DMS79 treated with DMSO at 0.1 percent for 48 hours (cell line): Measurements from ENCODE around the gene HERC4.
"Not testable (repeated sequence)": the region's sequence is repeated elsewhere in the genome, so short reads cannot be mapped to it uniquely, and the experiment has no call there.

Experiments
- DNase-seq: peaks from one replicate; lab custom pipeline; 2025; lab: John Stamatoyannopoulos, UW

Gene HERC4

DNA sequence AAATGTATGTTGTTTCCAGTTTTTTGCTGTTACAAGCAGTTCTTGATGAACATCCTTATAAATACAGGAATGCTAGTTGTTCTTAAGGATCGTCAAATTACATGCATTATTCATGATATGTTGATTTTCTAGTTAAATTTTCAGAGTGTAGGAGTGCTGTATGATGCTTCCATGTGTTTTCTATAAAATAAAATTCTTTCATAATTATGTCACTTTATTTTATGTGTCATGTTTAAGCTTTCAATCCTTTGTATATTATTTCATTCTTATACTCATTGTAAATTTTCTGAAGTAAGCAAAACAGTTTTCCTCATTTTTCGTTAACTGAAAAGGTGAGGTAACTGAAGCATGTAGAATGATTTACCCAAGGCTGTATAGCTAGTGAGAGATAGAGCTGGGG is 17.4 kb upstream of the HERC4 start:
- no peak for DNase-seq

DNA sequence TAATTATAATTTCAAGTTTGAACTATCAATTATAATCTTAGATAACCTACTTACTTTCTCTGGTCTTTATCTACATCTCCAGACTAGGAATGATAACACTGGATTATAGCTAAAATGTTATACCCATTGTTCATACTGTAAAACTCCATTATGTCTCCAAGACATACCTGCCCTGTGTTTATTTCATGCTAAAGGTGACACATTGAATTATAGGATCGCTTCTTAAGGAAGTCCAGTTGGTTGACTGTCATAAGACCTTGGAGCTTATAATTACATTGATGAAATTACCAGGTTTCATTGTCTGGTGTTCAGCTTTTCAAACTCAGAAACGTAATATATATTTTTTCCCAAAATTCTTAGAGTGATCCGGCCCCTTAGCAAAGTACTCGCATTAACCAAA is 15.5 kb upstream of the HERC4 start:
- no peak for DNase-seq

DNA sequence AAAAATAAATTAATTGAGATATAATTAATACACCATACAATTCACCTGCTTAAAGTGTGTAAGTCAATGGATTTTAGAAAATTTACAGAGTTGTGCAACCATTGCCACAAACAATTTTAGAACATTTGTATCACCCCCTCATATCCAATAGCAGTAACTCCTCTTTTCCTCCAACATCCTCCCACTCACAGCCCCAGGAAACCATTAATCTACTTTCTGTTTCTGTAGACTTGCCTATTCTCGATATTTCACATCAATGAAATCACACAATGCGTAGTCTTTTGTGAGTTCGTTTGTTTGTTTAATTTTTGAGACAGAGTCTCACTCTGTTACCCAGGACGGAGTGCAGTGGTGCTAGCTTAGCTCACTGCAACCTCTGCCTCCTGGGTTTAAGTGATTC is 13.7 kb upstream of the HERC4 start:
- DNase-seq, result no peak

DNA sequence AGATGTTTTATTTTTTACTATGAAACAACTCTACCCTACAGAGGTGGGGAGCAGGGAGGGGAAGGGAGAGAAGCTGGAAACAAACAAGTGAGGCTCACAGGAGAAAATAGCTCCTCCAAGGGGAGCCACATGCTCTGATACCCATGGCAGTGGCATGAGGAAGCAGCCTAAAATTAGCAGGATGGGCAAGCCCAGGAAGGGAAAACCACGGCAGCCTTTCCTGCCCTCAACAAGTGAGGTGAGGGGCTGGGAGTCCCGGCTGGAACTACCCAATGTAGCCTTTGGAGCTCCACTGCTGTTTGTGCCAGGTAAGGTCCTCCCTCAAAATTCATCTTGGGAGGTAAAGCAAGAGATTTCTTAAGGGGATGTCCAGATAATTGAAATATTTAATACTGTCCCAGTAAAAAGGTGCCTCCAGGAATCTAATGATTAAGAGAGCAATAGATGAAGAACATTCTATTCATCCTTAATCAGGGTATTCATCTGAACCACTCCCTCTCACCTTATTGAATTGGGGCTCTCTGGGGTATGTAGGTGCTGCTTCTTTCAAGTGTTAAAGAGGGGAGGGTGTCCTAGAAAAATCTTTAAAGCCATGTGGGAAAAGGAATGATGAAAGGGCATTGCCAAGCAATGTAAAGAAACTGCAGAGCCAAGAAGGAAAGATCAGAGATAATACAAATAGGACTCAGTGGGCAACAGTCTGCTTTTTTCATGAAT is 12.8 kb upstream of the HERC4 start:
- DNase-seq, result no peak

DNA sequence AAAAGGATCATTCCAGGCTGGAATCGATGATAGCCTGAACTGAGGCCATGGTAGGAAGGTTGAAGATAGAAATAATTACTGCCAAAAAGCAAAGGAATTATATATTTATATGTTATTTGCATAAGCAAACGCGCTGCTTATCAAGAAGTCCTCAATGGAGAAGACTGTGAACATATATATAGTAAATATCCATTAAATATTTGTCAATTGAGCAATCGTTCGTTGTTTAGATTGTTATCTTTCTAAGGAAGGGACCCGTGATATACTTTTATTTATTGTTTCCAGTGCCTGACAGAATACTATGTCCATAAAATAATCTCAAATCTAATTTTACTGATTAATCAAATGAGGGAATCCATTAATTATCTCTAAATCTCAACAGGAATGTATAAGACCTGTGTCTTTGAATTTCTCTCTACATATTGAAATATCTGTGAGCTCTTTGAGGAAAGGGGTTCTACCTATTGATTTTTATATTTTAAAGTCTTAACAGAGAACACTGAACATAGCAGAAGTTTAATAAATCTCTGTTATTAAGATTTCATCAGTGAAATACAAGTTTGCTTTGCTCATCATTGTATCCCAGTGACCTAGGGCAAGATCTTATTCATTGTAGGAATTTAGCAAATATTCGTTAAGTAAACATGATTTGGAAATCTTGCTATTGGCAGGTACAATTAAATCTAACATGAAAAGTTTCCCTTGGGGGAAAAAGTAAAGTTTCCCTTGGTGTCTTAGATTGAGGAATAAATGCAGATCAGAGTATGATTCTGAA is 12.0 kb upstream of the HERC4 start:
- DNase-seq, result no peak

DNA sequence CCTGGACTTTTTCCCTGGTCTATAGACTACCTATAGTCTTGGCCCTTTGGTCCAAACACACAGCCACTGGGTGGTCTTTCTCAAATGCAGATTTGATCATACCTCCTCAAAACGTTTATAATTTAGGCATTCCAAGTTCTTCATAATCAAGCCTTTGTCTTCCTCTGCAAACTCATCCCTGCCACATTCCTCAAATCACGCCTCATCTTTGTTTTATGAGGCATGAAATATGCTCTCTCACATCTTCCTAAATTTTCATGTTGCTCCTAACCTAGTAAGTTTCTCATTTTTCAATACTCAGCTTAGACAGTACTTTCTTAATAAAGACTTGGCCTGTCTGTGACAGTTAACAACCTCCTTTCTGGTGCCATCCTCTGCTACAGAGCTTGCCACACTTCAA is 10.9 kb upstream of the HERC4 start:
- no peak for DNase-seq

DNA sequence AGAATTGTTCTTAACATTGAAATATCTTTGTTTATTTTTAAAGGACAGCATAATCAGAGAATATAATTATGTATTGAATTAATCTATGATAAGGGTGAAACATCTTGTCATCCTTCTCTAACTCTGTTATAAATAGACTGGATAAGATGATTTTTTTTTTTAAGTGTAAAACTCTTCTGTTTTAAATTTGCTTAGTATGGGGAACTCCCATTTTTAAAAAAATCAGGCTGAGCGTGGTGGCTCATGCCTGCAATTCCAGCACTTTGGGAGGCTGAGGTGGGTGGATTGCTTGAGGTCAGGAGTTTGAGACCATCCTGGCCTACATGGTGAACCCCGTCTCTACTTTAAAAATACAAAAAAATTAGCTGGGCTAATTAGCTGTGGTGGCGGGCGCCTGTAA is 9.4 kb upstream of the HERC4 start:
- DNase-seq, result no peak

DNA sequence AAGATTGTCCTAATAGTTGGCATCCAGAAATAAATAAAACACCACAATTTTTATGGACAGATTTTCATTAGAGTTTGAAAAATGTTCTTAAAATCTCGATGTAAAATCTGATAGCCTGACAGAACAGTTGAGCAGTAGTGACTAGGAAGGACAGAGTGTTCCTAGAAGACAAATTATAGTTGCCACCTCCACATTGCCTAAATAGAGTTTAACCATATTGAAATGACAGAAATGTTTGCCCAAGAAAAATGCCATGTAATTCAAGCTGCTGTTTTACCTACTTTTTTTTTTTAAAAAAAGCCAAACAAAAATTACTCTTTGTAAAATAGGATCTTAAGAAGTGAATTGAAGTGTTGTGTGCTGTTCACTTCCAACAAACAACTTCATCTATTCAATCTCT is 8.9 kb upstream of the HERC4 start:
- DNase-seq, result no peak

DNA sequence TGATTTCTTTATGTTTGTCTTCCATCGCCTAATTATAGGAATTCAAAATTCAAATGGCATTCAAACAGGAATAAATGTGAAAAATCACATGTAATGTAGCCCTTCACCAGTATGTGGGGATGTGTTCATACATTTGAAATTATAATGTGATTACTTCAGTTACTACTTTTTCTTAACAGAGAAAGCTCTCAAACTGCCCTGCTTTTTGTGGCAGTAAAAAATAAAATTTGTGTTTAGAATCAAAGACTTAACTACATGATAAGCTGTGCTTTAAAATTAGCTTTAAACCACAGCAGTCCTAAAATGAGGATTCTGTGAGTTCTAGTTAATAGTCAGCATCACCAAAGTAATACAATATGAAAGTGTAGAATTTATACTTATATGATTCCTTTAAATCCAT is 7.8 kb upstream of the HERC4 start:
- no peak for DNase-seq

DNA sequence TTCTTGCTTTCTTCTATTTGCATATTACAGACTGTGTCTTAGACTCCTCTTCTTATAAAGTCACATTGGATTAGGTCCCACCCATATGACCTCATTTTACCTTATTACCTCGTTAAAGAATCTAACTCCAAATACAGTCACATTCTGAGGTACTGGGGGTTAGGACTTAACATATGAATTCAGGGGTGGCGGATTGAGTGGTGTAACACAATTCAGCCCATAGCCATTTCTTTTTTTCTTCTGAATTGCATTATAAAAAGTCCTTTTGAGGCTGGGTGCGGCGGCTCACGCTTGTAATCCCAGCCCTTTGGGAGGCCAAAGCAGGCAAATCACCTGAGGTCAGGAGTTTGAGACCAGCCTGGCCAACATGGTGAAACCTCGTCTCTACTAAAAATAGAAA is 6.8 kb upstream of the HERC4 start:
- no peak for DNase-seq

DNA sequence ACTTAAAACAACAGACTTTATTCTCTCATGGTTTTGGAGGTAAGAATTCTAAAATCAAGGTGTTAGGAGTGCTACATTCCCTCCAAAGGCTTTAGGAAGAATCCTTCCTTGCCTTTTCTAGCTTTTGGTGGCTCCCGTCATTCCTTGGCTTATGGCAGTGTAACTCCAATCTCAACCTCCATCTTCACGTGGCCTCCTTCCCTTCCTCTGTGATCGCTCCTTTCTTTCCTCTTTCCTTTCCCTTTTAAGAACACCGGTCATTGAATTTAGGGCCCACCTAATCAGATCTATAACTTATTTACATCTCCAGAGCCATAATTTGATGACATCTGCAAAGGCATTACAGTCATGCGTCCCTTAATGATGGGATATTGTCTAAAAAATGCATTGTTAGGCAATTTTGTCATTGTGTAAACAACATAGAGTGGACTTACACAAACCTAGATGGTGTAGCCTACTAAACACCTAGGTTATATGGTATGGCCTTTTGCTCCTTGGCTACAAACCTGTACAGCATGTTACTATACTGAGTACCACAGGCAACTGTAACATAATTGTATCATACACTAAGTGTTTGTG is 5.9 kb upstream of the HERC4 start:
- DNase-seq, result no peak

DNA sequence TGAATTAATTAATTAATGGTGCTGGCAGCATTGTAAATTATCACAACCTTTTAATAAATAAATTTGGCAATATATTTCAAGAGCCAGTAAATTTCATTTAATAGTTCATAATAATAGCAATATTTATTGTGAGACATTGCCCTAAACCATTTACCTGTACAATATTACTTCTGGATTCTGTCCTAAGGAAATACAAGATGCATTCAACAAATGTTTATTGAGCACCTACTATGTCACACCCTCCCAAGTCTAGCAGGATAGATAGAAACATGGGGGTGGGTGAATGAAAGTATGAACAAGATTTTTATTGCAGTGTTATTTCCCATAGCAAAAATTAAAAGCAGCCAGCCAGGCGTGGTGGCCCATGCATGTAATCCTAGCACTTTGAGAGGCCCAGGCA is 4.4 kb upstream of the HERC4 start:
- no peak for DNase-seq

DNA sequence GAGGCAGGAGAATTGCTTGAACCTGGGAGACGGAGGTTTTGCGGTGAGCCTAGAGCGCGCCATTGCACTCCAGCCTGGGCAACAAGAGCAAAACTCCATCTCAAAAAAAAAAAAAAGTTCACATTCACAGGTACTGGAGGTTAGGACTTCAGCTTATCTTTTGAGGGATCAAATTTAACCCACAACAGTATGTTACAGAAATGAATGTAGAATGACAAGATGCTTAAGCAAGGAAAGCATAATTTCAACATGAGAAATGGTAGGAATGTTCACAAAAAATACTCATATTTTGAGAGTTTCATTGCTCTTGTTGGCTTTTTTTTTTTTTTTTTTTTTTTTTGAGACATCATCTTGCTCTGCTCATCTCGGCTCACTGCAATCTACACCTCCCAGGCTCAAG is 1.9 kb upstream of the HERC4 start:
- DNase-seq, result no peak

DNA sequence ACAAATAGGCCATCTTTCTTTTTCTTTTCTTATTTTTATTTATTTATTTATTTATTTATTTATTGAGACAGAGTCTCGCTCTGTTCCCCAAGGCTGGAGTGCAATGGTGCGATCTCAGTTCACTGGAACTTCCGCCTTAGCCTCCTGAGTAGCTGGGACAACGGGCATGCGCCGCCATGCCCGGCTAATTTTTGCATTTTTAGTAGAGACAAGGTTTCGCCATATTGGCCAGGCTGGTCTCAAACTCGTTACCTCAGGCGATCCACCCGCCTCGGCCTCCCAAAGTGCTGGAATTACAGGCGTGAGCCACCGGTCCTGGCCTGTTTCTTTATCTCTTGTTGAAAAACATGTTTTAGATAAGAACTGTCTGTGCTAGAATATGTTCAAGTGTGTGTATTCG is 998 bp upstream of the HERC4 start:
- not testable (repeated sequence) for DNase-seq

DNA sequence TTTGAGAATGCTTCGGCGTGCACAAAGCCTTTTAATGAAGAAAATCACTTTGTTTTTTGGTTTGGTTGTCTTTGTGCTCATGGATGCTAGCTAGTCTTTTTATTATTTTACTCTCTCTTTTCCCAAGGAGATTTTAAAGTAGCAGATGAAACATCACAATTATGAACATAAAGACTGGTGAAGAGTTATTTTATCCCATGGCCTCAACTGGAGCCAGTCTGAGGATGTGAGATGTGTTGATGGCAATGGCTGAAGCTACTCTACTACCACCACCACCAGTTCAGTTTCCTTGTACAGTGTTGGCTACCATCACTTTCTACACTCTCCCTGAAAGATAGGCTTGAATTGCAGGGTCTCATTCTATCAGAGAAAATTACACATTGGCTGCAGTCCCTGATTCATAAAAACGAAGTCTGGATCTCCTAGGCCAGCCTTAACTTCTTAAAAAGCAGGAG is 494 bp upstream of the HERC4 start:
- peak; percentile 9 for DNase-seq

DNA sequence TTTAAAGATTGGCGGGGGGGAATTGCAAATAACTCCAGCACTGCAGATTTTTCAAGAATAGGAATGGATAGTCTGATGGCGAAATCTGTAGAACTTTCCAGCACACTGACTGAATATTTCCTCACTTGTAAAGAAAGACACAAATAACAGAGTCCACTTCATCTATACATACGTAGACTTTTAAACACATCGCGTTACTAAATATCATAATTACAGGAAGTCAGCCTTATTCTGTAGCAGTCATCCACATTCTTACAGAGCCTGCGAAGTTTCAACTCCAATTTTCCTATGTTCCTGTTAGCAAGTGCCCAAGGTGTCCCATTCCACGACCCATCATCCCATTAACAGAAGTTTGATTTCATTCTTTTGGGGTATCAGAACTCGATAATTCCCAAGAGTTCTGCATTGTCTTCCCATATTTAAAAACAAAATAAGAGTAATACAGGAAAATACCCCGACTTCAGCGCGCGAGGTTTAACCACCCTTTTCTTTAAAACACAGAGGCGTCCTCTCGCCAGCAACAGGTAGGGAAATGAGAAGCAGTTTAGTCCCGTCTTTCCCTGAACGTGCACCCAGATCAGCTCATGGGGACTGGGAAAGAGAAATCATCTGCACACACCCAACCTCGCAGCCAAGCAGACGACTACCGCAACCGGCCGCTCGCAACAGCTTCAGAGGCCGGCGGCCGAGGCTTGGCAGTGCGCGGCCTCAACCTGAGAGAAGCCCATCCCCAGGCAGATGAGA is 880 bp downstream of the HERC4 start:
- peak; percentile 3 for DNase-seq

DNA sequence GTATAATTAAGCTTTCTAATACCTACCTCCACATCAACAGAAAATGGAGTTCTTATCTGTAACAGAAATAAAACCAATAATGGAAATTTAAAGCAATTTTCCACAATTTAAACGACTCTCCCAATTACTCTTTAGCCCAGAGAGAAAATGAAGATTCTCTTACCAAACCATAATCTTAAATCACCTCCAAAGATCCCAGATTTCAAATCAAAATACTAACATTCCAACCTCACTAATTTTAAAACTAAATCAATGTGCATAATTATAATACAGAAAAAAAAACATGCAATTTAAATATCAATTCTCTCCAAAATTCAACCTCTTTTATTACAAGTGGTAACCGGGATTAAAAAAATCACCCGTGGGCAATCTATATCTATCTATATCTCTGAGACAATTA is 1.5 kb downstream of the HERC4 start:
- DNase-seq, result no peak

DNA sequence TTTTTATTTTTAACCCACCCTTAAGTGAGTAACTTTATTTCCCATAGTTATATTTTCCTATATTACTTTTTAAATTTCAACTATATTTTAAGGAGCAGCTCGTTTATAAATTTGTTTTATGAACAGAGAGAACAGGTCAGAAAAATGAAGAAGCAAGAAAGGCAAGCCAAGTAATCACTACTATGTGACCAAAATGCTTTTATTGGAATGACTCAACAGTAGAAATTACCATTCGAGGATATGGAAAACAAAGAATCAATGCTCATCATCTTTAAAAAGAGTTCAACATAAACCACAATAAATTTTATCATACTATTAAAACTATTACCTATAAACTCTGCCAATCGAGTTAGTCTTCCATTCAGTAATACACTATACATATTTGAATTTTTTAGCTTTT is 7.6 kb downstream of the HERC4 start:
- DNase-seq, result no peak

DNA sequence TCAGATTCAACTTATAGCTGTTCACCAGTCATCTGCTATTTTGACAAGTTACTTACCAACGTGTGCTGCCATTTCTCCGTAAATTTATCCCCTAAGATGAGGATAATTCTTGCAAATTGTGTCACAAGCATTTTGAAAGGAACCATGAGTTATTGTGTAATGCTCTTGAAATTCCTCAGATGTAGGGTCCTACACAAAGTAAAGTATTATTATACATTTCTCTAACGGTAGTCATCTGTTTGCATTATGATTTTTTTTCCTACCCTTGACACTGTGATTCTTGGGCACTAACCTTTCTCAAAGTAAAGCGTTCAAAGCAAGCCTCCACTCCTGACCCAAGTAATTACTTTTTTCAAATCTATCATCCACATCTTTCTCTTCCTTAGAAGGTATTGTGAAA is 8.1 kb downstream of the HERC4 start:
- DNase-seq, result no peak

DNA sequence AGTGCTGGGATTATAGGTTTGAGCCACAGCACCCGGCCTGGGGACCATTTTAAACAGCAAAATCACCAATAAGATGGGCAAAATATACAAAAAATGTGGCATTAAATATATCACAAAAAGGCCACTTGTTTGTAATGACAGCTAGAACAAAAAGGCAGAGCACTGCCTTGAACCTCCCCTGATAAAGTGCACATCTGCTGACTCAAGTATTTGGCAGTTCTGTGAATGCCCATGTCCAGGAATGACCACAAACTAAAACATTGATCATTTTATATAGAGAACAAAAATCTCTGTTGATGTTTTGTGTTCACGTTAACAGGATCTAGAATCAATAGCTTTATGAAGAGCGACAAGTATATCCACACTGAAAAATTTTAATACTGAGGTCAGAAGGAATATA is 21.5 kb downstream of the HERC4 start:
- no peak for DNase-seq

DNA sequence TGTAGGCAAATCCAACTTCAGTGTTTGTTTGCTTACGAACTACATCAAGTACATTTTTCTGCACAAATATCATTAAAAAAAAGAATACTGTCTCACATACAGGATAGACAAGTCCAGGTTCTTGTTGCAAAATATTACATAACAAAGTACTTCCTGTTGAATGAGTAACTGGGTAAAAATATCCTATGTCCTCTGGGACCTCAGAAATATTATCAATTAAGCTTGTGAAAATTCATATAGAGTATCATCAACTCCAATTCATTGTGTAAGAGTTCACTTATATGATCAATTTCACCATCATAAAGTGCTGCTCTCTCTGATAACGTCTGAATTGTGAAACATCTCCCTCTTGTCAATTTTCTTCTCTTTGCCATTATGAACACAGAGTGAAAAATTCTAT is 22.6 kb downstream of the HERC4 start:
- no peak for DNase-seq

DNA sequence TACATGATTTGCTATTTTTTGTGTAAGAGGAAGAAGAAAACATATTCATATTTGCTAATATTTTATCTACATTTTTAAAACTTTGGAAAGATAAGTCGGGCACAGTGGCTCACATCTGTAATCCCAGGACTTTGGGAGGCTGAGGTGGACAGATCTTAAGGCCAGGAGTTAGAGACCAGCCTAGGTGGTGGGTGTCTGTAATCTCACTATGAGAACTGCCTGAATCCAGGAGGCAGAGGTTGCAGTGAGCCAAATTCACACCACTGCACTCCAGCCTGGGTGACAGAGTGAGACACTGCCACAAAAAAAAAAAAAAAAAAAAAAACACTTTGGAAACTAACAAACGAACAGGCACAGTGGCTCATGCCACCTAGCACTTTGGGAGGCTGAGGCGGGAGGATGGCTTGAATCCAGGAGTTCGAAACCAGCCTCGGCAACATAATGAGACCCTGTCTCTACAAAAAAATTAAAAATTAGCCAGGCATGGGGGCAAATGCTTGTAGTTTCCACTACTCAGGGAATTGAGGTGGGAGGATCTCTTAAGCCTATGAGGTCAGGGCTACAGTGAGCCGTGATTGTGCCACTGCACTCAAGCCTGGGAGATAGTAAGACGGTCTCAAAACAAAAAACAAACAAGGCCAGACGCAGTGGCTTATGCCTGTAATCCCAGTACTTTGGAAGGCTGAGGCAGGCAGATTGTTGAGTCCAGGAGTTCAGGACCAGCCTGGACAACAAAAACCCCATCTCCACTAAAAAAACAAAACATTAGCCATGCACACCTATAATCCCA is 25.6 kb downstream of the HERC4 start:
- no peak for DNase-seq
